KMS-11 (cell line): ENCODE results near the gene CD47.

Source experiments
- H2AFZ ChIP-seq: fragments of 200-600 bp; sonication (generic); 2 replicates; pipeline ENCODE4 v1.6.1; 2016; ENCODE audit warnings: antibody characterized with exemption, mixed run types, low read depth
- H3K27ac ChIP-seq: fragments of 200-600 bp; sonication (generic); 2 replicates; pipeline ENCODE4 v1.6.1; 2016; ENCODE audit warnings: mild to moderate bottlenecking, mixed run types
- H3K27me3 ChIP-seq: fragments of 200-600 bp; sonication (generic); 2 replicates; pipeline ENCODE4 v1.6.1; 2017; ENCODE audit warnings: mild to moderate bottlenecking, low read depth, mixed run types, moderate library complexity; ENCODE audit not compliant: insufficient read depth
- H3K36me3 ChIP-seq: fragments of 200-600 bp; sonication (generic); 2 replicates; pipeline ENCODE4 v1.6.1; 2017; ENCODE audit warnings: mild to moderate bottlenecking, mixed run types; ENCODE audit not compliant: insufficient read depth
- H3K4me1 ChIP-seq: fragments of 200-600 bp; sonication (generic); 2 replicates; pipeline ENCODE4 v1.6.1; 2016; ENCODE audit warnings: mild to moderate bottlenecking, low read depth, mixed run types; ENCODE audit not compliant: poor library complexity, severe bottlenecking
- H3K4me2 ChIP-seq: fragments of 200-600 bp; sonication (generic); 2 replicates; pipeline ENCODE4 v1.7.0; 2016; ENCODE audit warnings: mild to moderate bottlenecking, mixed run types
- H3K4me3 ChIP-seq: fragments of 200-600 bp; sonication (generic); IDR thresholded peaks from 2 replicates; pipeline ENCODE4 v1.6.1; 2017; ENCODE audit warnings: low read depth, low read length, mixed read lengths; ENCODE audit not compliant: insufficient read depth
- H3K79me2 ChIP-seq: fragments of 200-600 bp; sonication (generic); 2 replicates; pipeline ENCODE4 v1.6.1; 2016; ENCODE audit warnings: low read depth, mixed run types; ENCODE audit not compliant: insufficient read depth
- H3K9ac ChIP-seq: fragments of 200-600 bp; sonication (generic); 2 replicates; pipeline ENCODE4 v1.6.1; 2016; ENCODE audit warnings: mild to moderate bottlenecking, mixed run types
- H4K20me1 ChIP-seq: fragments of 200-600 bp; sonication (generic); 2 replicates; pipeline ENCODE4 v1.6.1; 2016; ENCODE audit warnings: mild to moderate bottlenecking, mixed run types; ENCODE audit not compliant: insufficient read depth
- TF ChIP-seq, protein P1 (sequence below): fragments of 200-600 bp; sonication (generic); conservative IDR thresholded peaks from 2 replicates; pipeline ENCODE4 v1.6.1; 2017; ENCODE audit warnings: low read depth, mild to moderate bottlenecking, antibody characterized with exemption, low read length, moderate library complexity, mixed read lengths

The CD47 gene

DNA sequence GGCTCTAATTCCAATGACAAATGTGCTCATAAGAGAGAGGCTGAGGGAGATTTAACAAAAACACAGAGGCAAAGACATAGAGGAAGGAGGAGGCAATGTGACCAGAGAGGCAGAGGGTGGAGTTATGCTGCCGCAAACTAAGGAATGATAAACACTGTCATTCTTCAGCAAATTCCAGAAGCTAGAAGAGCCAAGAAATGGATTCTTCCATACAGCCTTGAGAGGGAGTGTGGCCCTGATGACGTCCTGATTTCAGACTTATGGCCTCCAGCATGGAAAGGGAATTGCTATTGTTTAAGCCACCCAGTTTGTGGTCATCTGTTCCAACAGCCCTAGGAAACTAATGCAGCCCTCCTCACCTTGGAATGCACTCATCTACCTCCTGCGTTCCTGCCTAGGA, 30.5 kb downstream of the CD47 start:
- Histone ChIP-seq H2AFZ (no peak overlapping the region), H4K20me1 (no peaks in the 10 kb centered on the region), H3K4me2 (no peak overlapping the region), H3K79me2 (peaks cover 4% of the 10 kb centered on the region; the same call in 1 of the 2 replicates), H3K27ac (no peak overlapping the region), H3K36me3 (no peaks in the 10 kb centered on the region; the same call in 1 of the 2 replicates), H3K4me1 (peaks cover 15% of the 10 kb centered on the region), H3K4me3 (no peak overlapping the region), H3K27me3 (no peaks in the 10 kb centered on the region), H3K9ac (no peak overlapping the region)
- TF ChIP-seq, protein P1, sequence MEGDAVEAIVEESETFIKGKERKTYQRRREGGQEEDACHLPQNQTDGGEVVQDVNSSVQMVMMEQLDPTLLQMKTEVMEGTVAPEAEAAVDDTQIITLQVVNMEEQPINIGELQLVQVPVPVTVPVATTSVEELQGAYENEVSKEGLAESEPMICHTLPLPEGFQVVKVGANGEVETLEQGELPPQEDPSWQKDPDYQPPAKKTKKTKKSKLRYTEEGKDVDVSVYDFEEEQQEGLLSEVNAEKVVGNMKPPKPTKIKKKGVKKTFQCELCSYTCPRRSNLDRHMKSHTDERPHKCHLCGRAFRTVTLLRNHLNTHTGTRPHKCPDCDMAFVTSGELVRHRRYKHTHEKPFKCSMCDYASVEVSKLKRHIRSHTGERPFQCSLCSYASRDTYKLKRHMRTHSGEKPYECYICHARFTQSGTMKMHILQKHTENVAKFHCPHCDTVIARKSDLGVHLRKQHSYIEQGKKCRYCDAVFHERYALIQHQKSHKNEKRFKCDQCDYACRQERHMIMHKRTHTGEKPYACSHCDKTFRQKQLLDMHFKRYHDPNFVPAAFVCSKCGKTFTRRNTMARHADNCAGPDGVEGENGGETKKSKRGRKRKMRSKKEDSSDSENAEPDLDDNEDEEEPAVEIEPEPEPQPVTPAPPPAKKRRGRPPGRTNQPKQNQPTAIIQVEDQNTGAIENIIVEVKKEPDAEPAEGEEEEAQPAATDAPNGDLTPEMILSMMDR = no peak

DNA sequence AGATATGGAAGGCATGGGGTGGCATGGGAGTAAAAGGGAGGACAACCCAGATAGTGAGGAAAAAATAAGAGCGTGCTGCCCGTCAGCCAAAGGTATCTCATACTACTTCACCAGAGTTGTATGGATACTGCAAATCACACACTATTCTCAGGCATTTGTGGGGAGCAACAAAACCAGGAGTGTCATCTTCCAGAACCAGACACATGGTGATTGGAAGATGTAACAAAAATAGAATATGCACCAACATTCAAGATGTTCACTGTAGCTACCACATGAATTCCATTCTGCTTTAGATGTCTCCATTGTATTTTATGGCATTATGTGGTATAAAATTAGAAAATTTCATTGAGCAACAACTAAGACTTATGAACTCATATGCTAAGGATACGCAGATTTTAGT, 34.9 kb downstream of the CD47 start:
- H3K4me1 ChIP-seq = no peaks in the 10 kb centered on the region
- TF ChIP-seq, protein P1 = no peak
- no peak overlapping the region for H2AFZ ChIP-seq
- no peak overlapping the region for H3K9ac ChIP-seq
- no peaks in the 10 kb centered on the region; the same call in 1 of the 2 replicates for H3K36me3 ChIP-seq
- H4K20me1 ChIP-seq = no peaks in the 10 kb centered on the region
- H3K27ac ChIP-seq = no peak overlapping the region
- H3K27me3 ChIP-seq = no peaks in the 10 kb centered on the region
- no peak overlapping the region for H3K4me2 ChIP-seq
- no peaks in the 10 kb centered on the region for H3K79me2 ChIP-seq
- no peak overlapping the region for H3K4me3 ChIP-seq

DNA sequence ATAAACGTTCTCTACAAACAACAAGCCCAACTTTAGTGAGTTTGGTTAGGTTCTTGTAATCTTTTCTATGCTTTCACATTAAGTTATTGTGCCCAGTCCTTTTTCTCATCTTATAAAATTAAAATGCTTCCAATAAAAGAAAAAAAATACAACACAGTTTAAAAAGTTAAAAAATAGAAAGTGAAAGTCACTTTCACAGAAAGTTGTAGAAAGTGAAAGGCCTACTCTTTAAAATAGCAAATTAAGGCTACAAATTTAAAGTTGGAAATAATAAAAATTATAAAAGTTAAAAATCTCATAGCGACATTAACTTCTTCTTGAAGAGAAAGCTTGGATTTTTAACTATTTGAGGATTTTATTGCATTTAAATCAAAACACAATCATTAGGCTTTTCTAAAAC, 35.9 kb downstream of the CD47 start:
- H3K27ac ChIP-seq = no peak overlapping the region
- no peak overlapping the region for H2AFZ ChIP-seq
- H3K36me3 ChIP-seq = no peaks in the 10 kb centered on the region; the same call in 1 of the 2 replicates
- H3K79me2 ChIP-seq = no peaks in the 10 kb centered on the region
- no peaks in the 10 kb centered on the region for H3K27me3 ChIP-seq
- TF ChIP-seq, protein P1 = no peak
- H3K4me2 ChIP-seq = no peak overlapping the region
- H3K4me1 ChIP-seq = no peaks in the 10 kb centered on the region
- no peaks in the 10 kb centered on the region for H4K20me1 ChIP-seq
- no peak overlapping the region for H3K9ac ChIP-seq
- no peak overlapping the region for H3K4me3 ChIP-seq

DNA sequence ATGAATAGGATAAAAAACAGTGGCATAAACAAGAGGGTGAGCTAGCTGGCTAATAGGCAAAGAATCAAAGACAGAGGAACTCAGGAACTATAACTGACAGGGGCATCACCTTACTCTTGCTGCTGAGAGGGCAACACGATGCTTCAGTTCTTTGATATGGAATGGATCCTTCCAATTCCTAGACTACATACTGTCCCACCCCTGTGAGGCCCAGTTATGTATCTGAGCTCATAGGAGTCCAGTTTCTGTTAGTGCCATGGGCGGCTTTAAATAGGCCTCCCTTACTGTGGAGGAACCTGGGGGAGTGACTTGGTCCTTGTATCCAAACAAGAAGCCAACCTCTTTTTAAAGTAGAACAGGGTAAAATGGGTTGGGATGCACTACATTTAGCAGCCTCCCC, 37.3 kb downstream of the CD47 start:
- H2AFZ ChIP-seq = no peak overlapping the region
- no peak overlapping the region for H3K4me3 ChIP-seq
- no peaks in the 10 kb centered on the region for H3K27me3 ChIP-seq
- H3K79me2 ChIP-seq = no peaks in the 10 kb centered on the region
- no peaks in the 10 kb centered on the region for H4K20me1 ChIP-seq
- TF ChIP-seq, protein P1 = no peak
- no peak overlapping the region for H3K27ac ChIP-seq
- H3K4me2 ChIP-seq = no peak overlapping the region
- no peaks in the 10 kb centered on the region for H3K4me1 ChIP-seq
- no peak overlapping the region for H3K9ac ChIP-seq
- no peaks in the 10 kb centered on the region for H3K36me3 ChIP-seq
